ENCODE data around the gene CCDC154. TPM values are rescaled to one million over a fixed set of nuclear protein-coding genes. Genes with fewer than 3 reads are reported as not detected.
A peak's percentile ranks its signal among the peaks of the same experiment; 100 is the strongest.

The CCDC154 gene
- total RNA-seq, 1 donor from 2014 or later = 3.1 TPM

DNA sequence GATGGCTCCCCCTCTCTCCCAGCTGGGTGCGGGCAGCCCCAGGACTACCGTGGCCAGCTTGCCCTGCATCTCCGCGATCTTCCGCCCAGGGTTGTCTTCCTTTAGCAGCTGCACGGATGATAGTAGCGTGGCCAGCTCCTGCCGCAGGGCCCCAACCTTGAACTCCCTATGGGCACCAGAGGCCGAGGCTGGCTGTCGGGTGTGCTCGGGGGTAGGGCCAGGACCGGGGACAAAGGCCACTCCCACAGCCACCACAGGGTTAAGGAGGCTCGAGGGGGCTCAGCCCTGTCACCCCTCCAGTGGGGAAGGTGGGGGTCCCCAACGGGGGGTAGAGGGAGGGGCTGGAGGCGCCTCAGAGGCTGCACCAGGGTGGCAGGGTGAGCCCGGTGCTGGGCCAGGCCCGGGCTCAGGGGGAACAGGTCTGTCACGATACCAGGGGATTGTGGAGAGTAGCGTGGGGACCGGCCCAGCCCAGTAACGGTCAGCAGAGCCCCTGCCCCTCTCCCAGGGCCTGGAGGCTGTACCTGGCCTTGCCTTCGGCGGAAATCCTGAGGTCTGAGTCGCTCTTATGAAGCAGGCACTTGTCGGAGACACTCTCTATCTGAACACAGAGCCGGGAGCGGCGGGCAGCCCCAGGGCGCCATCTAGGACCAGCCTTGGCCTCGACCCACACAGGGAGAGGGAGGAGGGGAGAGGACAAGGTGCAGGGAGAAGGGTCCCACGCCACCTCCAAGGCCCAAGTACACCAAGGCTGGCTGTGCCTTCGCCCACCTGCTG lies 8.2 kb downstream of the CCDC154 start:
- Histone ChIP-seq H3K4me1 (no peaks in the 10 kb centered on the region), H3K36me3 (no peaks in the 10 kb centered on the region), H3K27me3 (ENCODE audit: low read depth) (peaks cover 9% of the 10 kb centered on the region), H3K4me3 (no peak overlapping the region), H3K27ac (no peak overlapping the region), H3K9me3 (no peaks in the 10 kb centered on the region)
- no peak for DNase-seq
- no peak for ATAC-seq
- intact Hi-C loops (cut with DNase I) = no loop called here
- TF ChIP-seq, protein P1, sequence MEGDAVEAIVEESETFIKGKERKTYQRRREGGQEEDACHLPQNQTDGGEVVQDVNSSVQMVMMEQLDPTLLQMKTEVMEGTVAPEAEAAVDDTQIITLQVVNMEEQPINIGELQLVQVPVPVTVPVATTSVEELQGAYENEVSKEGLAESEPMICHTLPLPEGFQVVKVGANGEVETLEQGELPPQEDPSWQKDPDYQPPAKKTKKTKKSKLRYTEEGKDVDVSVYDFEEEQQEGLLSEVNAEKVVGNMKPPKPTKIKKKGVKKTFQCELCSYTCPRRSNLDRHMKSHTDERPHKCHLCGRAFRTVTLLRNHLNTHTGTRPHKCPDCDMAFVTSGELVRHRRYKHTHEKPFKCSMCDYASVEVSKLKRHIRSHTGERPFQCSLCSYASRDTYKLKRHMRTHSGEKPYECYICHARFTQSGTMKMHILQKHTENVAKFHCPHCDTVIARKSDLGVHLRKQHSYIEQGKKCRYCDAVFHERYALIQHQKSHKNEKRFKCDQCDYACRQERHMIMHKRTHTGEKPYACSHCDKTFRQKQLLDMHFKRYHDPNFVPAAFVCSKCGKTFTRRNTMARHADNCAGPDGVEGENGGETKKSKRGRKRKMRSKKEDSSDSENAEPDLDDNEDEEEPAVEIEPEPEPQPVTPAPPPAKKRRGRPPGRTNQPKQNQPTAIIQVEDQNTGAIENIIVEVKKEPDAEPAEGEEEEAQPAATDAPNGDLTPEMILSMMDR (IDR thresholded peaks at IDR 0.05) = no peak

DNA sequence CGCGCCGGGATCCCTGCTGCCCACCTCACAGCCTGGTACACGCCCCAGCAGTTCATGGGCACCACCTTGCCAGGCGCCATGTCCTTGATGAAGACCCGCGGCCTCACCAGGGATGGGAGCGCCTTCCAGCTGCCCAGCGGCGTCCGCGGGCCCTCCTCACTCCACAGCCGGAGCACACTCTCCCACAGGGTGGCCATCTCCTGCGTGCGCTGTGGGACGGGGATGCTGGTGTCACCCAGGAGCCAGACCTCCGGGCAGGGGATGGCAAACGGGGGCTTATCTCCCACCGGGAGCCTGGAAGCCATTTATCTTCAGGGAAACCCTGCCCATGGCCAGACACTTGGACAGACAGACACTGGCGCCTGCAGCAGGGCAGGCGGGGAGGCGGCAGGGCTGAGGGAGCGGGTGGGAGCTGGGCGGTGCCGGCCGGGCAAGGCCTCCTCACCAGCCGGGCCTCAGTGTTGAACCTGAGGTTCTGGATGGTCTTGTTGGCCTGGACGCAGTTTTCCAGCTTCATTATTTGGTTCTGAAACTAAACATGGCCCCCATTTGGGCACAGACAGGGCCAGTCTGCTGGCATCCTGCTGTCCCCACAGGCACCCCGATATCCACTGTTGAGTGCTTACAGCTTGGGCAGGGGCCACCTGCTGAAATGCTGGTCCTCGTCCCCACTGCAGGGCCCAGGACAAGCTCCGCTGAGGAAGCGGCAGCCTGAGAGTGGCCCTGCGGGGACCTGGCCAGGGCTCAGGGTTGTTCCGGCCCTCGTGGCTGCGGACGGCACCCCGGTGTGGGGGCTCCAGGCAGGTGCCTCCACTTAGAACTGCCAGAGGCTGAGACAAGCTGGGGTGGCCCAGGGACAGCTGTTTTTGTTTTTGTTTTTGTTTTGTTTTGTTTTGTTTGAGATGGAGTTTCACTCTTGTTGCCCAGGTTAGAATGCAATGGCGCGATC lies 9.4 kb downstream of the CCDC154 start:
- H3K36me3 ChIP-seq = no peaks in the 10 kb centered on the region
- no peaks in the 10 kb centered on the region for H3K4me1 ChIP-seq
- intact Hi-C loops (cut with DNase I) = no loop called here
- no peaks in the 10 kb centered on the region for H3K9me3 ChIP-seq
- H3K4me3 ChIP-seq = no peak overlapping the region
- ATAC-seq = no peak
- H3K27ac ChIP-seq = no peak overlapping the region
- peaks cover 9% of the 10 kb centered on the region for H3K27me3 ChIP-seq (ENCODE audit: low read depth)
- DNase-seq = no peak
- TF ChIP-seq, protein P1 (IDR thresholded peaks at IDR 0.05) = no peak

DNA sequence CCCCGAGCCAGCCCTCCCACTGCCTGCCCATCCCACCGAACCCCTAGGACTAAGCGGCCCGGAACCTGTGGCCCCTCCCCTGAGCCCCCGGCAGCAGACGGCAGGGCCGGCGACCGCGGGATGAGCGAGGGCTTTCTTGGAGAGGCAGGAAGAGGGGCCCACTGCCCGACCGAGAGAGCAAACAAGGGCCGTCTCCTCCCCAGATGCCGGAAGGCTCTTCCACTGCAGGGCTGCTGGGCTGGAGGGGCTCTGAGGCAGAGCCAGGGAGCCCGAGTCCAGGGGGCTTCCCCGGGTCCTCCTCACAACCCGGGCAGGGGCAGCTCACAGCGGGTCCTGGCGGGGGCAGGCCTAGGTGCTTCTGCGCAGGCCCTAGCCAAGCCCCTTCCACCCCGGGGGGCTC lies 10.6 kb downstream of the CCDC154 start:
- H3K27ac ChIP-seq = no peak overlapping the region
- ATAC-seq (no peak), DNase-seq (no peak)
- peaks cover 13% of the 10 kb centered on the region for H3K27me3 ChIP-seq (ENCODE audit: low read depth)
- TF ChIP-seq, protein P1 (IDR thresholded peaks at IDR 0.05) = no peak
- intact Hi-C loops (cut with DNase I) = no loop called here
- no peaks in the 10 kb centered on the region for H3K36me3 ChIP-seq
- no peaks in the 10 kb centered on the region for H3K9me3 ChIP-seq
- H3K4me1 ChIP-seq = no peaks in the 10 kb centered on the region
- H3K4me3 ChIP-seq = no peak overlapping the region

DNA sequence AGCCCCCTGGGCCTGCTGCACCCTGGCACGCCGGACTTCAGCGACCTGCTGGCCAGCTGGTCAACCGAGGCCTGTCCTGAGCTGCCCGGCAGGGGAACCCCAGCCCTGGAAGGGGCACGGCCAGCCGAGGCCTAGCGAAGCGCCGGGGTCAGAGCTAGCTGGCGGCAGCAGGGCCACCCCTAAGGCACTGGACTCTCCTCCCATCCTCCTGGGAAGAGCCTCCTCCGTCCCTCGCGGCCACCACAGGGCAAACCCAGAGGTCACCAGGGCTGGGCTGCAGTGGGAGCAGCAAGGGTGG lies 11.1 kb downstream of the CCDC154 start:
- peaks cover 17% of the 10 kb centered on the region for H3K27me3 ChIP-seq (ENCODE audit: low read depth)
- intact Hi-C loops (cut with DNase I) = no loop called here
- peak overlapping the region; percentile 30 for H3K4me3 ChIP-seq
- DNase-seq (no peak), ATAC-seq (no peak)
- TF ChIP-seq, protein P1 (IDR thresholded peaks at IDR 0.05) = no peak
- no peaks in the 10 kb centered on the region for H3K9me3 ChIP-seq
- H3K4me1 ChIP-seq = no peaks in the 10 kb centered on the region
- H3K27ac ChIP-seq = no peak overlapping the region
- no peaks in the 10 kb centered on the region for H3K36me3 ChIP-seq

DNA sequence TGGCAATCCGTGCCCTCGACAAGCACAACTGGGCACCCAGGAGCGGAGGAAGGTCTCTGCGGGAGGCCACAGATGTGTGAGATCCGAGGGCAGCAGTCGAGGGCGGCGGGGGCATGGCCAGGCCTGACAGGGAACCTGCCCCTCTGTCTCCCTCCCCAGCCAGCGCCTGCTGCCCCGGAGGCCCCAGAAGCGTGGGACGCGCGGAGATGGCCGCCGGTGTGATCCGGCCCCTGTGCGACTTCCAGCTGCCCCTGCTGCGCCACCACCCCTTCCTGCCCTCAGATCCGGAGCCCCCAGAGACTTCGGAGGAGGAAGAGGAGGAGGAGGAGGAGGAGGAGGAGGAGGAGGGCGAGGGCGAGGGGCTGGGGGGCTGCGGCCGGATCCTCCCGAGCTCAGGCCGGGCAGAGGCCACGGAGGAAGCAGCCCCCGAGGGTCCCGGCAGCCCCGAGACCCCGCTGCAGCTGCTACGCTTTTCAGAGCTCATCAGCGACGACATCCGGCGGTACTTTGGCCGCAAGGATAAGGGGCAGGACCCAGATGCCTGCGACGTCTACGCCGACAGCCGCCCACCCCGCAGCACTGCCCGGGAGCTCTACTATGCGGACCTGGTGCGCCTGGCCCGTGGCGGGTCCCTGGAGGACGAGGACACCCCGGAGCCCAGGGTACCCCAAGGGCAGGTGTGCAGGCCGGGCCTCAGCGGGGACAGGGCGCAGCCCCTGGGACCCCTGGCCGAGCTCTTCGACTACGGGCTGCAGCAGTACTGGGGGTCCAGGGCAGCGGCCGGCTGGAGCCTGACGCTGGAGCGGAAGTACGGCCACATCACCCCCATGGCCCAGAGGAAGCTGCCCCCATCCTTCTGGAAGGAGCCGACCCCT lies 11.7 kb downstream of the CCDC154 start:
- ATAC-seq (peak in 1 of 2 donors; percentile 6), DNase-seq (no peak)
- Histone ChIP-seq H3K4me1 (no peaks in the 10 kb centered on the region), H3K27ac (no peak overlapping the region), H3K9me3 (no peaks in the 10 kb centered on the region), H3K36me3 (no peaks in the 10 kb centered on the region), H3K4me3 (peak overlapping the region; percentile 30), H3K27me3 (ENCODE audit: low read depth) (peaks cover 17% of the 10 kb centered on the region)
- TF ChIP-seq, protein P1 (IDR thresholded peaks at IDR 0.05) = no peak
- intact Hi-C loops (cut with DNase I) = no loop called here
